Measurements from ENCODE around the gene VPS13D. TPM values are rescaled to one million over a fixed set of nuclear protein-coding genes. Genes with fewer than 3 reads are reported as not detected.

Gene VPS13D
- total RNA-seq, 1 experiment from 2014 or later: 20.2 TPM

- H3K36me3 Mint-ChIP-seq (ENCODE audit: insufficient read depth in 1 of 3, low read depth in 3 of 3): no peaks in the 10 kb centered on the region; a peak in 1 of 7 replicates
- no peak overlapping the region for H3K9ac ChIP-seq (ENCODE audit: extremely low read depth, insufficient read length, low read length)
- H3K18ac ChIP-seq (ENCODE audit: insufficient read length, low read depth, low read length): no peak overlapping the region
- H3K4me3 Mint-ChIP-seq: no peak overlapping the region
- H3K14ac ChIP-seq (ENCODE audit: insufficient read depth, low read length): no peak overlapping the region; the same call in 1 of the 2 replicates
- H2BK12ac ChIP-seq (ENCODE audit: insufficient read length, low read depth, low read length): no peak overlapping the region
- H3K27me3 ChIP-seq (ENCODE audit: insufficient read depth, low read length): no peaks in the 10 kb centered on the region
- H3K23ac ChIP-seq (ENCODE audit: insufficient read length, low read depth, low read length): no peak overlapping the region
- H3K4me1 ChIP-seq (ENCODE audit: insufficient read depth, low read length): no peaks in the 10 kb centered on the region
- no peaks in the 10 kb centered on the region for H4K20me1 ChIP-seq (ENCODE audit: control insufficient read depth, insufficient read depth, insufficient read length)
- peaks cover 12 to 22% of the 10 kb centered on the region in 2 experiments for H3K4me1 Mint-ChIP-seq
- H2BK120ac ChIP-seq (ENCODE audit: low read depth, low read length, poor library complexity, severe bottlenecking): no peak overlapping the region
- no peak overlapping the region for H2BK20ac ChIP-seq (ENCODE audit: low read depth, low read length, poor library complexity, severe bottlenecking)
- no peak for DNase-seq
- H2BK5ac ChIP-seq (ENCODE audit: insufficient read length, low read length): no peak overlapping the region
- no peak for TF ChIP-seq CTCF (conservative IDR thresholded peaks at IDR 0.05)
- no peak overlapping the region for H3K56ac ChIP-seq (ENCODE audit: insufficient read length, low read depth, low read length)
- H3K9me3 Mint-ChIP-seq: no peaks in the 10 kb centered on the region
- peaks cover 5% of the 10 kb centered on the region for H3K27me3 Mint-ChIP-seq (ENCODE audit: low read depth)
- peak overlapping the region in 1 of 3 experiments; percentile 93; a peak in 2 of 7 replicates for H3K27ac Mint-ChIP-seq
- no peak overlapping the region for H3K4ac ChIP-seq (ENCODE audit: low read depth, low read length)
- H3K23me2 ChIP-seq (ENCODE audit: insufficient read length, low read depth, low read length, poor library complexity, severe bottlenecking): no peaks in the 10 kb centered on the region
- H3K79me1 ChIP-seq (ENCODE audit: insufficient read depth, low read depth, low read length, poor library complexity, severe bottlenecking): no peaks in the 10 kb centered on the region
- H3T11ph ChIP-seq (ENCODE audit: low read length): no peak overlapping the region
- no peaks in the 10 kb centered on the region for H3K79me2 ChIP-seq (ENCODE audit: insufficient read depth, low read length)
- H4K8ac ChIP-seq (replicated peaks; ENCODE audit: insufficient read length, low read depth, low read length): no peak overlapping the region
- H4K5ac ChIP-seq (ENCODE audit: insufficient read length, low read depth, low read length): no peak overlapping the region
- no CpG with 5 or more reads among the region's 58 CpGs for WGBS (ENCODE audit: extremely low coverage, insufficient read length, low lambda C conversion rate)
- no peak overlapping the region for H2BK15ac ChIP-seq (ENCODE audit: low read depth, low read length)
- H3K4me2 ChIP-seq (ENCODE audit: insufficient read depth, insufficient read length, low read length): no peak overlapping the region
- H2AFZ ChIP-seq (ENCODE audit: low read length): no peak overlapping the region
- H2AK5ac ChIP-seq (ENCODE audit: insufficient read length, low read length): no peak overlapping the region
- H3K27ac ChIP-seq (ENCODE audit: insufficient read length, low read depth, low read length): no peak overlapping the region
- H4K91ac ChIP-seq (ENCODE audit: insufficient read length, low read depth, low read length): no peak overlapping the region
- H3K9me3 ChIP-seq (ENCODE audit: control insufficient read depth, low read depth, low read length): no peaks in the 10 kb centered on the region
Measured at GRCh38 chr1:12191242-12192032, 38.4 kb upstream of the VPS13D start.

Measured in H9 (cell line).